SK-N-SH (cell line): Measurements from ENCODE around the gene PAPOLA. TPM values are rescaled to one million over a fixed set of nuclear protein-coding genes. Genes with fewer than 3 reads are reported as not detected.
"Not testable (repeated sequence)": the region's sequence is repeated elsewhere in the genome, so short reads cannot be mapped to it uniquely, and the experiment has no call there.

Experiments used
- CTCF ChIA-PET: fragments of 300-600, 350-600 bp; formaldehyde crosslinking; extraction: SDS; loops from one replicate; lab custom pipeline; 2021; lab: Yijun Ruan, JAX
- POLR2A ChIA-PET: fragments of 350-600 bp; sonication (Branson Sonifier 250); formaldehyde crosslinking; extraction: SDS; loops from one replicate; lab custom pipeline; 2020; ENCODE audit warnings: antibody characterized with exemption, inconsistent platforms; lab: Yijun Ruan, JAX
- DNase-seq: peaks from one replicate; pipeline ENCODE4 v3.0.0; 2012
- H2AFZ ChIP-seq: fragments of 200-600 bp; sonication (generic); 2 replicates; pipeline ENCODE4 v1.8.1; 2016; ENCODE audit warnings: antibody characterized with exemption, mild to moderate bottlenecking, low read depth
- H3F3A ChIP-seq: fragments of 200-600 bp; sonication (generic); replicated peaks from 2 replicates; pipeline ENCODE3; 2016; ENCODE audit warnings: antibody characterized with exemption, mild to moderate bottlenecking; ENCODE audit not compliant: insufficient read depth
- H3K27ac ChIP-seq, 2 experiments: fragments of 200-500 bp in 1 of 2; fragments of 200-600 bp in 1 of 2; sonication (Bioruptor generic) in 1 of 2; sonication (generic), shearing (Covaris generic) in 1 of 2; 2 replicates each; pipeline versions ENCODE4 v1.5.1 to v1.6.1; 2014 to 2016; ENCODE audit warnings: low read depth in 2 of 2, inconsistent platforms in 1 of 2, low read length in 1 of 2, mild to moderate bottlenecking in 1 of 2, mixed read lengths in 1 of 2
- H3K27me3 ChIP-seq: fragments of 200-600 bp; sonication (generic), shearing (Covaris generic); 2 replicates; pipeline ENCODE4 v1.6.1; 2016; ENCODE audit warnings: mixed run types; ENCODE audit not compliant: insufficient read depth
- H3K36me3 ChIP-seq, 2 experiments: fragments of 200-500 bp in 1 of 2; fragments of 200-600 bp in 1 of 2; sonication (Bioruptor generic) in 1 of 2; sonication (generic) in 1 of 2; replicated peaks in 1 of 2; 2 replicates each; pipeline versions ENCODE3 to v1.5.1; 2014 to 2016; ENCODE audit warnings: low read length in 1 of 2, mild to moderate bottlenecking in 1 of 2; ENCODE audit not compliant: insufficient read depth in 2 of 2, control insufficient read depth in 1 of 2
- H3K4me1 ChIP-seq, 2 experiments: fragments of 200-500 bp in 1 of 2; fragments of 200-600 bp in 1 of 2; sonication (Bioruptor generic) in 1 of 2; sonication (generic), shearing (Covaris generic) in 1 of 2; 2 replicates each; pipeline versions ENCODE4 v1.5.1 to v1.6.1; 2014 to 2016; ENCODE audit warnings: low read depth in 1 of 2, low read length in 1 of 2, mixed run types in 1 of 2; ENCODE audit not compliant: insufficient read depth in 2 of 2, control insufficient read depth in 1 of 2
- H3K4me2 ChIP-seq: fragments of 200-600 bp; sonication (generic), shearing (Covaris generic); 2 replicates; pipeline ENCODE4 v1.6.1; 2017; ENCODE audit warnings: mixed run types
- H3K4me3 ChIP-seq, 2 experiments: fragments of 200-500 bp in 1 of 2; fragments of 200-600 bp in 1 of 2; sonication (Bioruptor generic) in 1 of 2; sonication (generic), shearing (Covaris generic) in 1 of 2; 2 replicates each; pipeline versions ENCODE4 v1.5.1 to v1.8.1; 2014 to 2016; ENCODE audit warnings: low read depth in 2 of 2, inconsistent platforms in 1 of 2, low read length in 1 of 2, mild to moderate bottlenecking in 1 of 2, mixed read lengths in 1 of 2, moderate library complexity in 1 of 2
- H3K79me2 ChIP-seq: fragments of 200-600 bp; sonication (generic); 2 replicates; pipeline ENCODE4 v1.8.1; 2017; ENCODE audit warnings: mild to moderate bottlenecking; ENCODE audit not compliant: insufficient read depth
- H3K9ac ChIP-seq: fragments of 200-600 bp; sonication (generic); 2 replicates; pipeline ENCODE4 v1.6.1; 2017; ENCODE audit warnings: mixed run types
- H3K9me2 ChIP-seq: fragments of 200-600 bp; sonication (generic); 2 replicates; pipeline ENCODE4 v1.6.1; 2017; ENCODE audit warnings: mixed run types
- H3K9me3 ChIP-seq: fragments of 200-600 bp; sonication (generic); 2 replicates; pipeline ENCODE4 v1.6.1; 2017; ENCODE audit warnings: mixed run types, mild to moderate bottlenecking, moderate library complexity
- H4K20me1 ChIP-seq: fragments of 200-600 bp; sonication (generic); 2 replicates; pipeline ENCODE4 v1.6.1; 2017; ENCODE audit warnings: mild to moderate bottlenecking, mixed run types; ENCODE audit not compliant: insufficient read depth
- ELF1 ChIP-seq: IDR thresholded peaks from 2 replicates; pipeline ENCODE4 v1.4.0; 2012
- EP300 ChIP-seq, 2 experiments: IDR thresholded peaks; 2 replicates each; pipeline versions ENCODE4 v1.4.0 to v1.6.1; 2012; ENCODE audit warnings: borderline replicate concordance in 1 of 2, low read depth in 1 of 2, low read length in 1 of 2
- FOXJ3 ChIP-seq: sonication (generic); formaldehyde crosslinking; IDR thresholded peaks from 2 replicates; pipeline ENCODE4 v1.5.1; 2020; ENCODE audit warnings: mild to moderate bottlenecking, missing genetic modification reagents
- FOXM1 ChIP-seq: IDR thresholded peaks from 2 replicates; pipeline ENCODE4 v1.4.0; 2012; ENCODE audit warnings: low read depth, mild to moderate bottlenecking
- GABPA ChIP-seq: IDR thresholded peaks from 2 replicates; pipeline ENCODE4 v1.4.0; 2012; ENCODE audit warnings: low read depth, mild to moderate bottlenecking
- IRF3 ChIP-seq: fragments of 150-350 bp; IDR thresholded peaks from 2 replicates; pipeline ENCODE4 v1.6.1; 2016; ENCODE audit warnings: mild to moderate bottlenecking, low read depth, low read length
- JUND ChIP-seq: IDR thresholded peaks from 2 replicates; pipeline ENCODE4 v1.4.0; 2012
- MEF2A ChIP-seq: IDR thresholded peaks from 2 replicates; pipeline ENCODE4 v1.4.0; 2012; ENCODE audit warnings: low read depth, borderline replicate concordance
- NFIC ChIP-seq: IDR thresholded peaks from 2 replicates; pipeline ENCODE4 v1.4.0; 2012; ENCODE audit warnings: borderline replicate concordance
- NRF1 ChIP-seq: IDR thresholded peaks from 2 replicates; pipeline ENCODE4 v1.6.1; 2012; ENCODE audit warnings: low read depth, mild to moderate bottlenecking, low read length
- RAD21 ChIP-seq: IDR thresholded peaks from 2 replicates; pipeline ENCODE4 v1.6.1; 2012; ENCODE audit warnings: mild to moderate bottlenecking, low read length
- RXRA ChIP-seq: IDR thresholded peaks from 2 replicates; pipeline ENCODE4 v1.4.0; 2012; ENCODE audit warnings: low read depth, mild to moderate bottlenecking, borderline replicate concordance
- SMC3 ChIP-seq: IDR thresholded peaks from 2 replicates; pipeline ENCODE4 v1.6.1; 2012; ENCODE audit warnings: low read depth, low read length, improper control_type of control experiment
- TCF12 ChIP-seq: IDR thresholded peaks from 2 replicates; pipeline ENCODE4 v1.4.0; 2012
- ZBTB33 ChIP-seq: IDR thresholded peaks from 2 replicates; pipeline ENCODE4 v1.4.0; 2012; ENCODE audit warnings: low read depth, borderline replicate concordance
- WGBS: methylation state at CpG from one replicate; pipeline ENCODE4 v1.1.6; 2017; ENCODE audit warnings: low lambda C conversion rate; 5-methylcytosine and 5-hydroxymethylcytosine counted together
- polyA plus RNA-seq, 3 experiments: library from polyadenylated mRNA; depleted of rRNA; stranded (reverse); fragments of >200 nt; gene quantifications; 2 replicates each; pipeline ENCODE4 v1.2.3, GENCODE V29; 2012
- TF ChIP-seq, protein P1 (sequence below): IDR thresholded peaks from 2 replicates; pipeline ENCODE4 v1.6.1; 2012; ENCODE audit warnings: mild to moderate bottlenecking, low read depth, low read length, moderate library complexity

Gene PAPOLA
- polyA plus RNA-seq, 1 of the 3 experiments (the other 2 are of a cell fraction): 53.7 TPM

DNA sequence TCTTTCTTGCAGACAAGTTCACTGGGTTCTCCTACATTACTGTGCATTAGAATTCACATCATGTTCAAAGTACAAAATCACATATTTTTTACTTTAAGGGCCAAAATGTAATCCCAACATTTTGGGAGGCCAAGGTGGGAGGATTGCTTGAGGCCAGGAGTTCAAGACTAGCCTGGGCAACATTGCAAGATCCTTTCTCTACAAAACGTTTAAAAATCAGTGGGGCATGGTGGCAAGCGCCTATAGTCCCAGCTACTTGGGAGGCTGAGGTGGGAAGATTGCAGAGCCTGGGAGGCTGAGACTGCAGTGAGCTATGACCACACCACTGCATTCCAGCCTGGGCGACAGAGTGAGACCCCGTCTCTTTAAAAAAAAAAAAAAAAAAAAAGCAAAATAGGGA is 31.2 kb upstream of the PAPOLA start:
- H3F3A ChIP-seq, H3K4me3 ChIP-seq, H3K9me3 ChIP-seq, H3K4me2 ChIP-seq, H3K4me1 ChIP-seq, H3K79me2 ChIP-seq, H3K9me2 ChIP-seq, H3K9ac ChIP-seq, H3K27me3 ChIP-seq, H4K20me1 ChIP-seq, DNase-seq, POLR2A ChIA-PET, H3K36me3 ChIP-seq, CTCF ChIA-PET, H3K27ac ChIP-seq, H2AFZ ChIP-seq: not testable (repeated sequence)
- WGBS: 87% methylated on average over 3 of the region's 4 CpGs

- no peaks in the 10 kb centered on the region for H3K27me3 ChIP-seq
- H3K79me2 ChIP-seq: no peaks in the 10 kb centered on the region
- WGBS: 71% methylated on average over 6 of the region's 6 CpGs
- H3K36me3 ChIP-seq: no peaks in the 10 kb centered on the region
- TF ChIP-seq ELF1: no peak
- TF ChIP-seq, protein P1, sequence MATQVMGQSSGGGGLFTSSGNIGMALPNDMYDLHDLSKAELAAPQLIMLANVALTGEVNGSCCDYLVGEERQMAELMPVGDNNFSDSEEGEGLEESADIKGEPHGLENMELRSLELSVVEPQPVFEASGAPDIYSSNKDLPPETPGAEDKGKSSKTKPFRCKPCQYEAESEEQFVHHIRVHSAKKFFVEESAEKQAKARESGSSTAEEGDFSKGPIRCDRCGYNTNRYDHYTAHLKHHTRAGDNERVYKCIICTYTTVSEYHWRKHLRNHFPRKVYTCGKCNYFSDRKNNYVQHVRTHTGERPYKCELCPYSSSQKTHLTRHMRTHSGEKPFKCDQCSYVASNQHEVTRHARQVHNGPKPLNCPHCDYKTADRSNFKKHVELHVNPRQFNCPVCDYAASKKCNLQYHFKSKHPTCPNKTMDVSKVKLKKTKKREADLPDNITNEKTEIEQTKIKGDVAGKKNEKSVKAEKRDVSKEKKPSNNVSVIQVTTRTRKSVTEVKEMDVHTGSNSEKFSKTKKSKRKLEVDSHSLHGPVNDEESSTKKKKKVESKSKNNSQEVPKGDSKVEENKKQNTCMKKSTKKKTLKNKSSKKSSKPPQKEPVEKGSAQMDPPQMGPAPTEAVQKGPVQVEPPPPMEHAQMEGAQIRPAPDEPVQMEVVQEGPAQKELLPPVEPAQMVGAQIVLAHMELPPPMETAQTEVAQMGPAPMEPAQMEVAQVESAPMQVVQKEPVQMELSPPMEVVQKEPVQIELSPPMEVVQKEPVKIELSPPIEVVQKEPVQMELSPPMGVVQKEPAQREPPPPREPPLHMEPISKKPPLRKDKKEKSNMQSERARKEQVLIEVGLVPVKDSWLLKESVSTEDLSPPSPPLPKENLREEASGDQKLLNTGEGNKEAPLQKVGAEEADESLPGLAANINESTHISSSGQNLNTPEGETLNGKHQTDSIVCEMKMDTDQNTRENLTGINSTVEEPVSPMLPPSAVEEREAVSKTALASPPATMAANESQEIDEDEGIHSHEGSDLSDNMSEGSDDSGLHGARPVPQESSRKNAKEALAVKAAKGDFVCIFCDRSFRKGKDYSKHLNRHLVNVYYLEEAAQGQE: no peak
- TF ChIP-seq FOXJ3 (CRISPR knock-in tag): no peak
- no peak for TF ChIP-seq NRF1
- TF ChIP-seq SMC3: no peak
- no peak for TF ChIP-seq JUND
- no peak for TF ChIP-seq NFIC
- TF ChIP-seq IRF3: no peak
- no peak for TF ChIP-seq EP300 (IDR thresholded peaks at IDR 0.05; ENCODE audit: borderline replicate concordance in 1 of 2, low read depth in 1 of 2, low read length in 1 of 2)
- TF ChIP-seq GABPA: no peak
- TF ChIP-seq MEF2A: no peak
- no peak for TF ChIP-seq TCF12
- TF ChIP-seq RXRA: no peak
- TF ChIP-seq ZBTB33: no peak
- TF ChIP-seq FOXM1: no peak
- TF ChIP-seq RAD21: no peak
- H3K9me2 ChIP-seq: no peaks in the 10 kb centered on the region
- no peak overlapping the region for H3K9ac ChIP-seq
- no peak overlapping the region for H3K27ac ChIP-seq
- H3K4me1 ChIP-seq: no peaks in the 10 kb centered on the region
- ChIA-PET CTCF (no interaction called here), POLR2A (no interaction called here)
- H3K4me3 ChIP-seq: no peak overlapping the region
- no peak overlapping the region for H2AFZ ChIP-seq
- no peak for DNase-seq
- H3K9me3 ChIP-seq: no peaks in the 10 kb centered on the region
- H3F3A ChIP-seq: no peaks in the 10 kb centered on the region
- no peaks in the 10 kb centered on the region for H4K20me1 ChIP-seq
- H3K4me2 ChIP-seq: no peak overlapping the region
These were observed 24.1 kb upstream of the PAPOLA start for GRCh38 chr14:96478119-96478518.
